ENCODE data around the gene SLC24A1. TPM values are rescaled to one million over a fixed set of nuclear protein-coding genes. Genes with fewer than 3 reads are reported as not detected.
"Not testable (repeated sequence)": the region's sequence is repeated elsewhere in the genome, so short reads cannot be mapped to it uniquely, and the experiment has no call there.

Gene SLC24A1
- total RNA-seq, 2 donors from 2014 or later = 6.3 to 14.5 TPM

DNA sequence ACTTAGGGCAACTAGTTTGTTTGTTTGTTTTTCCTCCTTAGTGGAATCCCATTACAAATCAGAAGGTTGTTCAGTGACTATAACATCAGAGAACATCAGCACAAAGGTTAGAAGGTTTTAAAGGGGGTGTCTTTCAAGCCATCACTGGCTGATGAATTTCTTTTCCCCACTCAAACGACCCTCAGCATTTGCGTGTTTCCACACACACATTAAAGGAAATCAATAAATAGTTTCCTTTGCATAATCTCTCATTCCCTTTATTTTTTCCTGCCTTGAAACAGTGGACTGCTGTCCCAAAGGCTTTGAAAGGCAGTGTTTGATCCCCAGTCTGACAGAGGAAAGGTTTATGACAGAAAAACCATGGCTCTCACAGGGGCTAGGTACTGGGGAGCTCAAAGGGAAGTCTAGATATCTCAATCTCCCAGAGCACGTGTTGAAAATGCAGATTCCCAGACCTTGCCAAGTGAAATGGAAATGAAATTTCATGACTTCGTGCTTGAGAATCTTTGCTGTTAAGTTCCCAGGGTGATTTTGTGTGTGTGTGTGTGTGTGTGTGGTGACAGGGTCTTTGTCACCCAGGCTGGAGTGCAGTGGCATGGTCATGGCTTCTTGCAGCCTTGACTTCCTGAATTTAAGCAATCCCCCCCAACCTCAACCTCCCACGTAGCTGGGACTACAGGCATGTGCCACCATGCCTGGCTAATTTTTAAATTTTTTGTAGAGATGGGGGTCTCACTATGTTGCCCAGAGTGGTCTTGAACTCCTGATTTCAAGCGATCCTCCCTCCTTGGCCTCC lies 8.6 kb upstream of the SLC24A1 start:
- no peak for DNase-seq (ENCODE audit: low spot score)
- intact Hi-C loops (cut with DNase I) = no loop called here

DNA sequence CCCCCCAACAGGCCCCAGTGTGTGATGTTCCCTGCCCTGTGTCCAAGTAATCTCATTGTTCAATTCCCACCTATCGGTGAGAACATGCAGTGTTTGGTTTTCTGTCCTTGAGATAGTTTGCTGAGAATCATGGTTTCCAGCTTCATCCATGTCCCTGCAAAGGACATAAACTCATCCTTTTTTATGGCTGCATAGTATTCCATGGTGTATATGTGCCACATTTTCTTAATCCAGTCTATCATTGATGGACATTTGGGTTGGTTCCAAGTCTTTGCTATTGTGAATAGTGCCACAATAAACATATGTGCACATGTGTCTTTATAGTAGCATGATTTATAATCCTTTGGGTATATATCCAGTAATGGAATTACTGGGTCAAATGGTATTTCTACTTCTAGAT lies 5.9 kb upstream of the SLC24A1 start:
- DNase-seq (ENCODE audit: low spot score); intact Hi-C loops (cut with DNase I): not testable (repeated sequence)

- DNase-seq (ENCODE audit: low spot score) = no peak
- intact Hi-C loops (cut with DNase I) = no loop called here
Measured at GRCh38 chr15:65618560-65619109, 3.1 kb upstream of the SLC24A1 start.

GRCh38 chr15:65619626-65620290 lies 2.0 kb upstream of the SLC24A1 start:
- no peak for DNase-seq (ENCODE audit: low spot score)
- intact Hi-C loops (cut with DNase I) = no loop called here

- DNase-seq (ENCODE audit: low spot score) = no peak
Measured at GRCh38 chr15:65620833-65621232, 905 bp upstream of the SLC24A1 start.

DNA sequence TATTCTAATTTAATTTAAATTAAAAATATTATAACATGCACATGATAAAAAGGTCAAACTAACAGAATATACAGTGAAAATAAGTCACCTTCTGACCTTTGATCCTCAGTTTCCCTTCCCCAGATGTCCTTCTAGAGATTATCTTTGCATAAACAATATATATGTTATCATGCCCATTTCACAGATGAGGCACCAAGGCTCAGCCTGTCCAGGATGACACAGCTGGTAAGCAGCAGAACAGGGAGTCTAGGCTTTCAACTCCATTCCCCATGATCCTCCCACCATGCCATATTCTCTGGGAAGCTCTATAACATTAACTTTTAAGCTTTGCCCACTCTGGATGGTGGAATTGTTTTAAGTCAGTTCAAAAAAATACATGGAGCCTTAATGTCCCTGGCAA lies 1.4 kb downstream of the SLC24A1 start:
- DNase-seq (ENCODE audit: low spot score) = no peak
- intact Hi-C loops (cut with DNase I) = no loop called here

More at GRCh38 chr15:65620833-65621232, 905 bp upstream of the SLC24A1 start:
- intact Hi-C loops (cut with DNase I) = no loop called here

GRCh38 chr15:65626856-65627255 lies 5.1 kb downstream of the SLC24A1 start:
- DNase-seq (ENCODE audit: low spot score) = no peak

GRCh38 chr15:65629548-65629947 lies 7.8 kb downstream of the SLC24A1 start:
- DNase-seq (ENCODE audit: low spot score) = no peak
- intact Hi-C loops (cut with DNase I) = no loop called here

More at GRCh38 chr15:65626856-65627255, 5.1 kb downstream of the SLC24A1 start:
- intact Hi-C loops (cut with DNase I) = no loop called here

GRCh38 chr15:65630760-65631159 lies 9.0 kb downstream of the SLC24A1 start:
- DNase-seq (ENCODE audit: low spot score) = no peak
- intact Hi-C loops (cut with DNase I) = loop anchor here in 1 of 2 donors (5.0 kb wide), 1 partner anchor 213 kb away; no protein-coding TSS in a partner anchor

DNA sequence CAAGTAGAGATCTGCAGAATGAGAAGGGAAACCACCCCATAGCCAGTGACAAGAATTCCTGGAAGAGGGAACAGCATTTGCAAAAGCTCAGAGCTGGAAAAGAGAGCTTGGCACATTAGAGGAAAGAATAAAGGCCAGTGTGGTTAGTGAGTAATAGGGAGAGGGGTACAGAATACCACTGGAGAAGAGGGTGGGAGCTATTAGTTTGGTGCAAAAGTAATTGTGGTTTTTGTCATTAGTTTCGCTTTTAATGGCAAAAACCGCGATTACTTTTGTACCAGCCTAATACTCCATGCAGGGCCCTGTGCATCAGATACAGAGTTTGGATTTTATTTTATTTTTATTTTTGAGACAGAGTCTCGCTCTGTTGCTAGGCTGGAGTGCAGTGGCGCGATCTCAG lies 9.8 kb downstream of the SLC24A1 start:
- intact Hi-C loops (cut with DNase I) = loop anchor here in 1 of 2 donors (5.0 kb wide), 1 partner anchor 214 kb away; no protein-coding TSS in a partner anchor
- DNase-seq (ENCODE audit: low spot score) = no peak

GRCh38 chr15:65632780-65633375 lies 11.1 kb downstream of the SLC24A1 start:
- intact Hi-C loops (cut with DNase I) = loop anchor here in 1 of 2 donors (5.0 kb wide), 1 partner anchor 216 kb away; no protein-coding TSS in a partner anchor
- DNase-seq (ENCODE audit: low spot score) = no peak

- no peak for DNase-seq (ENCODE audit: low spot score)
- intact Hi-C loops (cut with DNase I) = loop anchor here in 1 of 2 donors (5.0 kb wide), 1 partner anchor 216 kb away; no protein-coding TSS in a partner anchor
Measured at GRCh38 chr15:65633752-65634151, 12.0 kb downstream of the SLC24A1 start.

DNA sequence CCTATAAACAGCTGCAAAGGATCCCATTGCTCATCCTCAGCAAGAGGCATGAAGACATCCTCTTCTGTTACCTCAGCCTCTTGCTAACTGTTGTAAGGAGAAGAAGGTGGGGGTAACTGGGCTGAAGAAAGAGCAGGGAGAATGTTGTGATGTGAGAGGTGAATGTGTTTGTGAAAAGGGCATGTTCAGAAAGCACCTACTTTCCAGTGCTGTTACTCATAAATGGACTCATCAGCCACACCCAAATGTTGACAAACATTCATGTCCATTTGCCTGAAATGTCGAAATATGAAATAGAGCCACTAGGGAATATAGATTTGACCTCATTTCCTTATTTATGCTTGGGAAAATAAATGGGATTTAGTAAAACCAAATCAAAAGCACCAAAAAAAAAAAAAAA lies 12.6 kb downstream of the SLC24A1 start:
- DNase-seq (ENCODE audit: low spot score) = no peak
- intact Hi-C loops (cut with DNase I) = loop anchor here in 1 of 2 donors (5.0 kb wide), 1 partner anchor 217 kb away; no protein-coding TSS in a partner anchor

GRCh38 chr15:65638109-65638508 lies 16.4 kb downstream of the SLC24A1 start:
- DNase-seq (ENCODE audit: low spot score) = no peak
- intact Hi-C loops (cut with DNase I) = no loop called here

GRCh38 chr15:65638681-65639089 lies 16.9 kb downstream of the SLC24A1 start:
- DNase-seq (ENCODE audit: low spot score) = no peak
- intact Hi-C loops (cut with DNase I) = no loop called here

DNA sequence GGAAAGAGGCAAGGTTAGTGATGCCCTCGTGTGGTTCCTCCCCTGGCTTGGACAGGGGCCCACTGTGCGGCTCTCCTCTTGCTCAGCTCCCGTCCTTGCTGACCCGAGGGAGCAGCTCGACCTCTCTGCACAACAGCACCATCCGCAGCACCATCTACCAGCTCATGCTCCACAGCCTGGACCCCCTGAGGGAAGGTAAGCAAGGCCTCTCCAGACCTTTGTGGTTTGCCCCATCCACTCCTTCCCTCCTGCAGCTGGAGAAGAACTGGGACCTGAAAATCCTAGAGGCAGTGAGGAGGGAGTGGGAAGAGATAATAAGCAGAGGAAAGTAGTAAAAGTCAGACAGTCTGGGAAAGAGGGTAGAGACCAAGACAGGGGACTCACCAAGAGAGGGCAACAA lies 17.8 kb downstream of the SLC24A1 start:
- no peak for DNase-seq (ENCODE audit: low spot score)
- intact Hi-C loops (cut with DNase I) = no loop called here

- intact Hi-C loops (cut with DNase I) = no loop called here
- no peak for DNase-seq (ENCODE audit: low spot score)
Measured at GRCh38 chr15:65641768-65642475, 20.2 kb downstream of the SLC24A1 start.

DNA sequence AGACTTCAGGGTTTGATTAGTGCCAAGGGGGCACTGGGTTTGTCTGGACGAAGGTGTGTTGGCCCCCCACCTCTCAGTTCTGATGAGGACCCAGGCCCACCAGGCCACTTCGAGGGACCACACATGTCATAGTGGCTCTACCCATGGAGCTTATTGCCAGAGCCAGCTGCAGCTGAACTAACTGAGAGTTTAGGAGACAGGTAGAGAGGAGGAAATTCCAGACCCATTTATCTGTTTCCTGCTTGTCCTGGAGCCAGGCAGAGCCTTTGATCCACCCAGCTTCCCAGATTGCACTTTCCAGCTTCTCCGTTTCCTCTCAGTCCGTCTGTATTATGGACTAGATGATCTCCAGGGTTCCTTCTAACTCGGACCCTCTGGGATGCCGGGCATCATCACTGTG lies 20.9 kb downstream of the SLC24A1 start:
- DNase-seq (ENCODE audit: low spot score) = no peak
- intact Hi-C loops (cut with DNase I) = no loop called here

DNA sequence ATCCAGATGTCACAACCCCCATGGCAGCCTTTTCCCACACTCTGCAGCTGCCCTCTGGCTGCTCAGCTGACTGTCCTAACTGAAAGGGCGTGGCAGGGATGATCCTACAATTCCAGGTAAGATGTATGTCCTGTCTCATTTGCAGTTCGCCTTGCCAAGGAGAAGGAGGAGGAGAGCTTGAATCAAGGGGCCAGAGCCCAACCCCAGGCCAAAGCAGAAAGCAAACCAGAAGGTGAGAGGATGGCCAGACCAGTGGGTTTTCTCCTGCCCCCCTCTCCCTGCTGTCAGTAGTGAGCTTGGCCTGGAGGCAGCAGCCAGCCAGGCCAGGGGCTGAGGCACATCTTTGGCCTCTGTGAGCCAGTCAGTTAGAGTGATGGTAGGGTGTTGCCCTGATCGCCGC lies 22.5 kb downstream of the SLC24A1 start:
- no peak for DNase-seq (ENCODE audit: low spot score)
- intact Hi-C loops (cut with DNase I) = no loop called here

All from posterior vena cava (tissue), 2 donors.